ENCODE results near the gene SLC2A5.

DNA sequence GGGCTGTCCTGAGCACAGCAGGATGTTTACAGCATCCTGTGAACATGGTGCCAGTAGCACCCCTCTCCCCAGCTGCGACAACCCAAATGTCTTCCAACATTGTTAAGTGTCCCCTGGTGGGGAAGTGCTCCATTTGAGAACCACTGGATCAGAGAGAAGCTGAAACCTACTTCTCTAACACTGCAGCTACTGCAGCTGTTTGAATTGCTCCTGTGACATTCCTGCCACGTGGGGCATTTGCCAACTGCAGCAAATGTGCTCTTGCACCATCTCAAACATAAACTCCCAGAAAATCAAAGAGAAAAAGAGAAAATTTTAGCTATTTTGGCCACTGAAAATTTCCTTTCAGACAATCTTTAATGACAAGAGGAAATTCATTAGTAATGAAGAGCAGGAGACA lies 11.0 kb downstream of the SLC2A5 start:
- TF ChIP-seq, protein P1, sequence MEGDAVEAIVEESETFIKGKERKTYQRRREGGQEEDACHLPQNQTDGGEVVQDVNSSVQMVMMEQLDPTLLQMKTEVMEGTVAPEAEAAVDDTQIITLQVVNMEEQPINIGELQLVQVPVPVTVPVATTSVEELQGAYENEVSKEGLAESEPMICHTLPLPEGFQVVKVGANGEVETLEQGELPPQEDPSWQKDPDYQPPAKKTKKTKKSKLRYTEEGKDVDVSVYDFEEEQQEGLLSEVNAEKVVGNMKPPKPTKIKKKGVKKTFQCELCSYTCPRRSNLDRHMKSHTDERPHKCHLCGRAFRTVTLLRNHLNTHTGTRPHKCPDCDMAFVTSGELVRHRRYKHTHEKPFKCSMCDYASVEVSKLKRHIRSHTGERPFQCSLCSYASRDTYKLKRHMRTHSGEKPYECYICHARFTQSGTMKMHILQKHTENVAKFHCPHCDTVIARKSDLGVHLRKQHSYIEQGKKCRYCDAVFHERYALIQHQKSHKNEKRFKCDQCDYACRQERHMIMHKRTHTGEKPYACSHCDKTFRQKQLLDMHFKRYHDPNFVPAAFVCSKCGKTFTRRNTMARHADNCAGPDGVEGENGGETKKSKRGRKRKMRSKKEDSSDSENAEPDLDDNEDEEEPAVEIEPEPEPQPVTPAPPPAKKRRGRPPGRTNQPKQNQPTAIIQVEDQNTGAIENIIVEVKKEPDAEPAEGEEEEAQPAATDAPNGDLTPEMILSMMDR (IDR thresholded peaks at IDR 0.05) = no peak
- TF ChIP-seq POLR2AphosphoS5 (IDR thresholded peaks at IDR 0.05) (no peak), POLR2A (IDR thresholded peaks at IDR 0.05) (no peak), EP300 (IDR thresholded peaks at IDR 0.05) (no peak)
